HG02870 (cell line): Measurements from ENCODE around the gene PCDH19.
A peak's percentile ranks its signal among the peaks of the same experiment; 100 is the strongest.

Experiments used
- ATAC-seq: cut with Tn5 transposase; IDR thresholded peaks from one replicate; pipeline ENCODE4 v1.9.1; 2021; ENCODE audit warnings: mild to moderate bottlenecking, moderate library complexity; ENCODE audit not compliant: unreplicated experiment

The PCDH19 gene

DNA sequence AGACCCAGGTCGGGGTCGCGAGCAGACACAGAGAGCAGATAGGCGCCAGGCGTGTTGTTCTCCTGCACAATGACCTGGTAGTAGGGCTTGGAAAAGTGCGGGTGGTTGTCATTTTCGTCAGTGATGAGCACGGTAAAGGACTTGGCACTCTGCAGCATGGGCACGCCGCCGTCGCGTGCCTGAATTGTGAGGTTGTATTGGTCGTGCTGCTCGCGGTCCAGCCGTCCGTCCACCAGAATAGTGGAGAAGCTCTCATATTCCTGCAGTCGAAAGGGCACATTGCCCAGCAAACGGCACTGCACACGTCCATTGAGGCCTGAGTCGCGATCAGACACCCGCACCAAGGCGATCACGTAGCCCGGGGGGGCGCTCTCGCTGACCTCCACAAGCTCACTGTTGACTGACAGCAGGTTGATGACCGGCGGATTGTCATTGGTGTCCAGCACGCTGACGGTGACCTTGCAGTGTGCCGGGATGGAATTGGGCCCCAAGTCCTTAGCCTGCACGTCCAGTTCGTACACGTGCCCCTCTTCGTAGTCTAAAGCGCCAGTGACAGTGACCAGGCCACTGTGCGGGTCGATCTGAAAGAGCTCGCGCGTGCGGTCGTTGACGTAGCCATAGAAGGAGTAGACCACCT lies 2.8 kb downstream of the PCDH19 start:
- ATAC-seq = no peak

DNA sequence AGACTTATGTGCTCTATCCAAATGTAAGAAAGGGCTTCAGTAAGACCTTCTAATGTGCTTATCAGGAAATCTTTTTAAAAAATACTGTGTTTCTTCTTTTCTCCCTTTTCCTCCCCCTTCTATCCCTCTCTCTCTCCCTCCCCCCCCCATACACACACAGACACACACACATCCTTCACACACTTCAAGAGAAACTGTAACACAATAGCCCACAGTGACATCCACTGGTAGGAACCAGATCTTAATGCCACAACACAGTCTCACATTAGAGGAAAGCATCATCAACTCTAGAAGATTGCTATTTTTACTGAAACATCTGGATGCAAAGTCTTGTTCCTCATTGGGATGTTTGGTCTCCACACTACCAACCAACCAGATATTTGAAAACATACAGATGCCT lies 4.6 kb downstream of the PCDH19 start:
- ATAC-seq = no peak

- no peak for ATAC-seq
These were observed 5.2 kb downstream of the PCDH19 start for GRCh38 chrX:100404851-100405250.

GRCh38 chrX:100395781-100396180 lies 14.3 kb downstream of the PCDH19 start:
- ATAC-seq = no peak

GRCh38 chrX:100381619-100382018 lies 28.5 kb downstream of the PCDH19 start:
- no peak for ATAC-seq

- ATAC-seq = no peak
These were observed 30.6 kb downstream of the PCDH19 start for GRCh38 chrX:100379388-100379986.

- no peak for ATAC-seq
These were observed 32.2 kb downstream of the PCDH19 start for GRCh38 chrX:100377826-100378225.

DNA sequence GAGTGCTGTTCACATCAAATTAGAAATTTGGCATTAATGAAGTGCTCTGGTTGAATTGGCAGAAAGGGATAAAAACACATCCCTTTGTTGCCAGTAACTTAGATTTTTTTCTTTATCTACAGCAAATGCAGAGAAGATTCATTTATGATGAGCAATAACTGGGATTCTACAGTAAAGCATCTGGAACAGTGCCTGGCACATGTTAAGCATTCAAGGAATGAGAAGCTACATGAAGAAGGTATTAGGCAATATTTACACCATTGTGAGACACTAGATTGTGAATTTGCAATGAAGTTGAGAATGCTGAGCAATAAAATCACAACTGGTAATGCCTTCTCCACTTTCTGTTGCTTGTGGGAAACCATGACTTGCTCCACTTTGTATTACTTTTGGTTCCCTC lies 33.5 kb downstream of the PCDH19 start:
- no peak for ATAC-seq

DNA sequence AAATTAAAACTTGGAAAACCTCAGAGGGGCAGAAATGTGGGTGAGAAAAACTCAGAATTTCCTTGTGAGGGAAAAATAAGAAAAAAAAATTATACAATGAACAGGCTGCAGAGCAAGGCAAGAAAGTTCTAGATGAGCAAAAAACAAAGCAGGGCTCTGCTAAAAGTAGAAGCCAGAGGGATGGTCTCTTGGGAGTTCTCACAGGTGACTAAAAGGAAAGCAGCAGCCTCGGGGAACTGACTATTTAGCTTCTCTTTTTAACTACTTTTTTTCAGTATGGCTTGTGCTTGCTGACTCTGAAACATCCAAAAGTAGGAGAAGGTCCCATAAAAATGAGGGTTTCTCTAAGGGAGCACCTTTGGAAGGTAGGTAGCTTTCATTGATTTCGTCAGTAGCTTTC lies 36.4 kb downstream of the PCDH19 start:
- no peak for ATAC-seq

DNA sequence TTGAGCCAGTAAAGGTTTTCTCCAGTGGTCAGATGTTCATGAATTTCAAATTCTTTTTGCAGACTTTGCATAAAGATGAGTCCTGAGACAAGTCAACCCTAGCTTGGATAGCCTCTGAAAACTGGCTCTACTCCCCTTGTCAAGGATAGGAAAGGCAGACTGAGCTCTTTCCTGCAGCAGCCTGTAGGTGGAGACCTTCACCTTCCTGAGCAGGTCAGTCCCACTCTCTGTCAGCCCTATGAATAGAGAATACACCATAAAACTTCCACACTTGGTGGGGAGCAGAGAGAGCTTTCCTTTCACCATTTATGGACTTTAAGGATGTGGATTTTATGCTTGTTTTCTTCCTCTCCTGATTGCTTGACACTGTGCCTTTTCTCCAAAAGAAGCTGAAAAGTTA lies 41.9 kb downstream of the PCDH19 start:
- peak; percentile 77 for ATAC-seq

DNA sequence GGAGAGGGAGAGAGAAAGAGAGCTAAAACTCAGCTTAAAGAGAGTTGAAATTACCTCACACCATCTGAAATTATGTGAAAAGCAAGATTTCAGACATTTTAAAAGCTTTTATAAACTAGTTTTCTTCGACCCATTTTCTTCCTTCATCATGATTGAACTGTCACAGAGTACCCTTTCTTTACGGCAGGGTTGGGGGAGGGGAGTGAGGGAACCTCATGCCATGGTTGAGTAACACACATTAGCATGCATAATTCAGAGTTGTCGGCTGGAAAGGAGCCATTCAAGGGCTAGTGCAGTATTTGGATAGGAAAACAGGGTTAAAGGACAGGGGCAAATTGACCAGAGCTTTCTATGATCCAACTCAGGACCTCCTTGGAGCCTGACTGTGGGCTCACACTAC lies 46.2 kb downstream of the PCDH19 start:
- no peak for ATAC-seq

GRCh38 chrX:100358766-100359165 lies 51.3 kb downstream of the PCDH19 start:
- no peak for ATAC-seq

DNA sequence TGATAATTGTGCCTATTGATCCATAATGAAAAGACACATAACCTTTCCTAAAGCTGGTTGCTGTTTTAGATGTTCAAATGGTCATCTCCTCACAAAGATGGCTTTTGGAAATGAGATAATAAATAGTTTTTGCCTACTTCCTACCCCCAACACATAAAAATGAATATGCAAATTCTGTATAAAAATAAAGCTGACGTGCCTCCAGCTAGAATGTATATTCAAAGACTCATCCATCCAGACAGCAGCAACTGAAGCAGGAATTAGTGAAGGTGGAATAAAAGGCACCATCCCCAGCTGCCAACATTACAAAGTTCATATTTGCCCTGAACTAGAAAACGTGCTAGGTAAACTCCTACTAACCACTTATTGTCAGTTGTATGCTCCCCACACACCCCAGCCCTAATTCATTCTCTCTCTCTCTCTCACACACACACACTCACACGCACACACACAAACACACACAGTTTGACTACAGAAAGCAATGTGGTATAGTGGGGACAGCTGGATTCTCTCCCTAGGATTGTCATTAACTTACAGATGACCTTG lies 53.6 kb downstream of the PCDH19 start:
- no peak for ATAC-seq

DNA sequence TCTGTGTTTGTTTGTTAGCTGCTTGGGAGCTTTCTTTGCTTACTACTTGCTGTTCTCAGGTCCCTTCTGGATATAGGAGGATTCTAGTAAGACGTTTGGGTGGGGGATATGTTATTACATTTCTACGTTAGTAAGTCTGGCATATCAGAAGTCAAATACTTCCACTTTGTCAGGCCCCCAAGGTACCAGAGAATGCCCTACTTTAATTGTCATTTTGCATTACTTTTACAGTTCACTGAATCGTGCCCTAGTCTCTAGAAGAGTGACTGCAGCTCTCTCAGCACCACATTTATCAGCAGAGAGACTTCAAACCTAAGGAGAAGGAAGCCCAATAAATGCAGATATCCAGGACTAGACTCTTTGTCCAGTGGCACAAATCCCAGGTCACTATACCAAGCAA lies 54.4 kb downstream of the PCDH19 start:
- no peak for ATAC-seq

DNA sequence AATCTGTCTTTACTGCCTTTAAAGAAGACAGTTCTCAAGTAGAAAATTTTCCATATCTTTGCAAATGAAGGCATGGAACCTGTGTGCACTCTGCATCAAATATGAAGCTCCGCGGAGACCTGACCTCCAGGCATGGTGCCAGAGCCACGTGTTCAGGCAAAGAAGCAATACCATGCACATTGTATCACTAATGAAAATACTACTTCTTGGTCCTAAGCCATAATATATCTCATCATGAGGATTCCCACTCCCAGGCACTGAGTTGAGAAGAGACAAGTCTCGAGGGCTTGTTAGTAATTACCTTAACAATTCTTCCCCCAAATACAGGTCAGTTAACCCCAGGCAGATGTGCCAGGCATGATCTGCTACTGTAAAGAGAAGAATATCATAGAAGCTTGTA lies 56.7 kb downstream of the PCDH19 start:
- no peak for ATAC-seq

DNA sequence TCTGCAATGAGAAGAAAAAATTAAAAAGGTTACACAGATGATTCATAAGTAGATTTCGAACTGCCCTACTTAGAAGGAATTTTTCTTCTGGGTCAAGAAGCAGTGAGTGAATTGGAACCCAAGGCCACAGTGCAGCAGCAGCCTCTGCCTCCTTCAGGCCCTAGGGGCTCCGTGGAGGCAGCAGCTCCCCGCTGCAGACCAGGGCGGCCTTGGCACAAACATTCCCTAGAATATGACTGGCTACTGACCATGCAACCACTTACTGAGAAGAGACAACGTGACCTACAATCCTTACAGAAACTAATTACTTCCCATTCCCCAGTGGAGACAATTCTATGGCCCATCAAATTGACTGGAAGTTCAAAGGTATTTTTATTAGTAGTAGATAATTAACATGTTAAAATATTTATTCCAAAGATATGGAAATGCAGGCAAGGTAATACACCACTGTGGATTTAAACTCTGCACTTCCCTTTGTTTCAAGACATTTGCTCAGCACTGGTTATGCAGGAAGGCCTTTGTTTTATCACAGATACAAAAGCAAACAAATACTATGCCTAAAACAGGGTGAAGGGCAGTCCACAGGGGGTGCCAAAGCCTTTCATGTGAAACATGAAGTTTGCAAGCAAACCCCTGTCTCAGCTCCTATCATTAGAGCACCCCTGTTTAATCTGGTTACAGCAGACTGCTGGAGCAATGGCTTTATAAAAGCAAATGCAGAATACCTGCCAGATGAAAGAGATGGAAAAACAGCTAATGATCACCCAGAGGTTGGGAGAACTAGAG lies 59.2 kb downstream of the PCDH19 start:
- ATAC-seq = no peak

- ATAC-seq = no peak
These were observed 60.7 kb downstream of the PCDH19 start for GRCh38 chrX:100349391-100349790.

GRCh38 chrX:100341142-100341510 lies 68.9 kb downstream of the PCDH19 start:
- no peak for ATAC-seq

- ATAC-seq = no peak
These were observed 69.5 kb downstream of the PCDH19 start for GRCh38 chrX:100340491-100341141.

GRCh38 chrX:100328351-100328750 lies 81.7 kb downstream of the PCDH19 start:
- no peak for ATAC-seq

- ATAC-seq = no peak
These were observed 90.4 kb downstream of the PCDH19 start for GRCh38 chrX:100319716-100320115.

DNA sequence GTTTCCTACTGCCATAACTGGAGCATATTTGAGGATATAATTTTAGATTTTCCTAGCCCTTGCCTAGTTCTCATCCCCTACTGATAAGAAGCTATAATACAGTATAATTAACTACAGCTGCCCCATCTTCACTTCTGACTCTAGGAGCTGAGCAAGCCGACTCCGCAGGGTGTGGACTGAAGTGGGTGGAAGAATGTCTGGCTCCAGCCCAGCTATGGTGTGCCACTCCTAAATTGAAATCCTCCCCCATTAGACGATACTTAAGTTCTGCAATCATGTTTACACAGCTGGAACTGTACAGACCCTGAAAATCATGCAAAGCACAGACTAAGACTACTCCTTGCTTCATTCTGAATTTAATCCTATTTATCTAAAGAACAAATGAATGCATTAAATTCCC lies 93.1 kb downstream of the PCDH19 start:
- no peak for ATAC-seq
